Renal pelvis (tissue), 4 donors: ENCODE data around the gene ALKBH2. TPM values are rescaled to one million over a fixed set of nuclear protein-coding genes. Genes with fewer than 3 reads are reported as not detected.
A peak's percentile ranks its signal among the peaks of the same experiment; 100 is the strongest.

Experiments used
- DNase-seq: peaks from one replicate; pipeline ENCODE4 v3.0.0-alpha.2; 2013
- polyA plus RNA-seq, 3 donors: library from polyadenylated mRNA; unstranded; fragments of 120-200 nt; gene quantifications; one replicate each; pipeline ENCODE4 v1.2.1, GENCODE V29; 2013; ENCODE audit not compliant: insufficient read length in 3 of 3

Gene ALKBH2
- polyA plus RNA-seq, 3 donors = 34.0 to 37.6 (median 34.3) TPM

DNA sequence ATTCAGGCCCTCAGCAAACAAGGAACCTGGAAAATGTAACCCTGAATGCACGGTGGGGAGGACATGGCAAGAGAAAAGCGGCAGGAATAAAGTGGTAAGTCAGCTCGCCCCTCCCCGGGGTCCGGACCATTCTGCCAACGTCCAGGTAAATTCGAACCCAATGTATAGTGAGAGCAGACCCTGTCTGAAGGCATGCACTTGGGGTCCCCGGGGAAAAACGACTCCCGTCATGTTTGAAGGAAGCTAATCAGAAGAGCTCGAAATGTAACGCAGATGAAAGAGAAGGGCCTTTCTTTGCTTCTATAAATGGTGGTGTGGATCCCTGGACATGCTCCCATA, 23.3 kb upstream of the ALKBH2 start:
- no peak for DNase-seq

DNA sequence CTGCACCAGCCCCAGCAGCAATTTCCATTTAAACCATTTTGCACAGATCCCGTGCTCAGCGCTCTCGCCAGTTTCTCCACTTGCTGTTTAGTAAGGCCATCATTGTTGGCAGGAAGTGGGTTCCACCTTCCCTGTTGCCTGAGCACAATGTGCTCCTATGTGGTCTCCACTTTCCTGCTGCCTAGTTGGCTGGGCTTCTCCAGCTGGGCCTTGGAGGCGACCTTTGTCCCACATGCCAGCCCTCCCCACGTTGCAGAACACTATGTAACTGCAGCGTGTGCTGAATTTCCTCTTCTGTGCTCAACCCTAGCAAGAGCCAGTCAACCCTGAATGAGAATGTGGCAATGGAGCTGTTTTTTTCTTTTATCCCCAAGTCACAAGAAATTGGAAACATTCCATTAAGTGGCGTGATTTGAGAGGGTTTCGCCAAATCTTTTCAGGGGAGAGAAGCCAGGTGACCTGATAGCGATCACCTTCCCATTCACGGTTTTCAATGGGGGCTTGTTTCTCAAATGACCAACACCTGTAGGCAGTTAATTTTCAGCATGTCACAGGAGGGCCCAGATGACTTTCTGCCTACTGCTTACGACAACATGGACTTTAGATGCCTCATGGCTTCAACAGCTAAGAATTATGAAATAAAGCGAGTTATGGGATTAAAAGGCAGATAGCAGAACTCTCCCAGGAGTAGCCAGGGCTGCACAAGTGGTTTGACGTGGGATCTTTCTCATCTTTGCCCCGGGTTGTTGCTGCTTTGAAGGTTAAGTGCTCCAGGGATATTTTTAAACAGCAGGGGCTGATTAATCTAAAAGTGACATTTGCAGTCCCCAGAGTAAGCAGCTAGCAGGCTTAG, 22.7 kb upstream of the ALKBH2 start, which contains the start of gene ACACB:
TSS of gene ACACB (plus strand) at position 830 of the 853 bp plus-strand sequence. CDS start 22,819 bp downstream, outside the sequence.
- DNase-seq = peak; percentile 68

DNA sequence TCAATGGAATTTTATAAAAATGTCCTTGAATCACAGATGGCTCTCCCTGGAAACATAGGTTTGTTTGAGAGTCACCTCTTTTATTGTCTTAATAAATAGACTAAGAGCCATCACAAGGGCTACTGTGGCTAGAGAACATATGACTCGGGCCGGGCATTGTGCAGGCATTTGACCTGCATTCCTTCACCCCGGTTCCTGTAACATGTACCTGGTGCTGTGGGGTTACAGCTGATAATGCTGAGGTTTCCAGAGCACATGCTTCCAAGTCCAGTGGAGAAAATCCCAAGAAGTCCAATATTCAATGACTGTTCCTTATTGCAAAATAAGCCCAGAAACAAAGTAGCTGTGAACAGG, 22.1 kb upstream of the ALKBH2 start:
- DNase-seq = no peak

DNA sequence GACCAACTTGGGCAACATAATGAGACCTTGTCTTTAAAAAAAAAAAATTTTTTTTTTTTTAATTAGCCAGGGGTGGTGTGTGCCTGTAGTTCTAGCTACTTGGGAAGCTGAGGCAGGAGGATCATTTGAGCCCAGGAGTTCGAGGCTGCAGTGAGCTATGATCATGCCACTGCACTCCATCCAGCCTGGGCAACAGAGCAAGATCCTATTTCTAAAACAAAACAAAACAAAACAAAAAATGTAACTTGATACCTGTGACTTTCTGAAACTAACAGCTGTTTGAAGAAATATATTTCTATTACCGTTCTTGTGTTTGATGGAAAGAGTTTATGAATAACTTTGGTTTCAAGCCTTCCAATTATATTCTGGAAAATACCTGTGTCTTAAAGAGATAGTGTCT, 21.4 kb upstream of the ALKBH2 start:
- DNase-seq = no peak

DNA sequence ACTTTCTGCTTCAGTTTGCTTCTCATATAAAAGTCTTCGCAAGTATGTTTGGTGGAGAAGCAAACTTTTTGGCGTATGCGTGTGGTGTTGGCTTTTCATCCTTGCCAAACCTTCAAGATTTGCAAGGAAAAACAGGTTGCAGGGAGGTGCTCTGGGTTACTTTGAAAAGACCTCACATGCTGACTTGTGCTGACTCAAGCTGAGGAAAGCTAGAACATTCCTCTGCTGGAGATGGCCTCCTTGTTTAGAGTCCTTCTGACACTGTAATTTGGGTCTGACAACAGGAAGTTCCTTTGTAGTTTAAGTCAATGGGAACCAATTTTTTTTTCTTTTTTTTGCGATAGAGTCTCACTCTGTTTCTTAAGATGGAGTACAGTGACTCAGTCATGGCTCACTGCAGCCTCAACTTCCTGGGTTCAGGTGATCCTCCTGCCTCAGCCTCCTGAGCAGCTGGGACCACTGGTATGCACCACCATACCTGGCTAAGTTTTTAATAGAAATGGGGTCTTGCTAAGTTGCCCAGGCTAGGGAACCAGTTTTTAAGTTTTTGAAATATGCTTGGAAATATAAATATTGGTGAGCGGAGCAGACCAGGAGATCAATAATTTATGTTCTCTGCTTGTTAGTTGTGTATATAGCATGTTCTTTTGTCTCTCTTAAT, 20.5 kb upstream of the ALKBH2 start:
- DNase-seq = no peak

DNA sequence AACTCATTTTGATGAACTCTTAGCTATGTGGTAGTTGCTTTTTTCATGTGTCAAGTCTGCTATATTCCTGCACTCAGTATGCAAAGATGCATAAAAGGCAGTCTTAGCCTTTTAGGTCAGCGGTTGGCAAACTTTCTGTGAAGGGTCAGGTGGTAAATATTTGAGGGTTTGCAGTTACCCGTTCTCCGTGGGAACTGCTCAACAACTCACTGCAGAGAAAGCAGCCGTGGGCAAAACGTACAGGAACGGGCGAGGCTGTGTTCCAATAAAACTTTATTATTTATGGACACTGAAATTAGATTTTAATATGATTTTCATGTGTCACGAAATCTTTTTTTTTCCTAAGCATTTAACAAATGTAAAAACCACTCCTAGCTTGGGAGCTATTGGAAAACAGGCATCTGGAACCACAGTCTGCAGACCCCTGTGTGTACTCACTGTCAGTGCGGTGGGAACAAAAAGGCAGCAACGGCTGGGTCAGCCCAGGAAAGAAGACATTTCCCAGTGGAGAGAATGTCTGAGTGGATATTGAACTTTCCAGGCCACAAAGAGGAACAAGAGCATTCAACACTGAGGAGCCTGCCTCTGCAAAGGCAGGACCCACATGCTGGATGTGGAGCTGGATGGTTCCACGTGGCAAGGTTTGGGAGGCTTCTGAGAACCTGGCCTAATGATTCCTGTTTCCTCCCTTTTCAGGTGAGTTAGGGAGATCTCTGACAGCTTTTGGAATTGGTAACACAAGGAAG, 19.6 kb upstream of the ALKBH2 start:
- DNase-seq = no peak

DNA sequence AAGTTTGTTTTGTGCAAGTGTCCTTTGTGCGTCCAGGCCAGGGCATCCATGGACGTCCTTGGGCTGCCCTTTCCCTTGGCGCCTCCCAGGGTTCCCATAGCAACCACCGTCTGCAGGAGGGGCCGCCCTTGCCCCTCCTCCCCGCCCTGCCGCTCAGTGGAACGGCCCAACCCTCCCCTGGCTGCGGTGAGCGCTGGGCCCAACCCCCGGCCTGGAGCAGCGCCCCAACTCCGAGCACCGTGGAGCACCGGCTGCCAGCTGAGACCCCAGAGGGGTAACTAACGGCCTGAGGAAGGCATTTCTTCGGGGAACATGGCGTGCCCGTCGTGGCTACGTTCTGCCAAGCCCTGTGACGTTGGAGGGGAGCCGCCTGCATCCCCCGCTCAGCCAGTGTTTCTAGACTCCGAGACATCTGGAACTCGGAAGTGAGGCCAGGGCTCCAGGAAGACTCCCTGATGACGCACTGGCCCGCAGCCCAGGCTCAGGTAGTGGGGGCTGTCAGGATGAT, 17.8 kb upstream of the ALKBH2 start:
- peak; percentile 91 for DNase-seq

DNA sequence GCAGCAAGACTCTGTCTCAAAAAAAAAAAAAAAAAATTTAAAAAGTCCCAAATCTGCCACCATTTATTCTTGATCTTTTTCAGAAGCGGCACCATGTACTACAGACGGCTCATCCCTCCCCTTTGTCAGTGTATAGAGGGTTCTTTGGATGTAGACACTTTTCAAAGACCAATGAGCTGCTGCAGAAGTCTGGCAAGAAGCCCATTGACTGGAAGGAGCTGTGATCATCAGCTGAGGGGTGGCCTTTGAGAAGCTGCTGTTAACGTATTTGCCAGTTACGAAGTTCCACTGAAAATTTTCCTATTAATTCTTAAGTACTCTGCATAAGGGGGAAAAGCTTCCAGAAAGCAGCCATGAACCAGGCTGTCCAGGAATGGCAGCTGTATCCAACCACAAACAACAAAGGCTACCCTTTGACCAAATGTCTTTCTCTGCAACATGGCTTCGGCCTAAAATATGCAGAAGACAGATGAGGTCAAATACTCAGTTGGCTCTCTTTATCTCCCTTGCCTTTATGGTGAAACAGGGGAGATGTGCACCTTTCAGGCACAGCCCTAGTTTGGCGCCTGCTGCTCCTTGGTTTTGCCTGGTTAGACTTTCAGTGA, 16.6 kb upstream of the ALKBH2 start:
- no peak for DNase-seq

DNA sequence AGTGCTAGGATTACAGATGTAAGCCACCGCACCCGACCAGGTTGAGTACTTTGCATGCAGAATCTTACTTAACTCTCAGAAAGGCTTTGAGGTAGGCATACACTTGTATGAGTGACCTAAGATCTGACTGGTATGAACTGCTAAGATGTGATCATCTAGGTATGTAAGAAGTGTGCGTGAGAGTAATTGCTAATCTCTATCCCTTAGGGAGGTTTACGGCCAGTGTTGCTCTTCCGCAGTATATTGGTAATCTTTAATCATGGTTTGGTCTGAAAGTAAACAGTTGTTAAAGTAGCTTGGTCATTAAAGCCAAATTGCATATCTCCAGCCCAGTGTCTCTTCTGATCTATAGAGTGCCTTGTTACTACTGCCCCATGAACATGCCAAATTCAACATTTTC, 11.9 kb upstream of the ALKBH2 start:
- no peak for DNase-seq

DNA sequence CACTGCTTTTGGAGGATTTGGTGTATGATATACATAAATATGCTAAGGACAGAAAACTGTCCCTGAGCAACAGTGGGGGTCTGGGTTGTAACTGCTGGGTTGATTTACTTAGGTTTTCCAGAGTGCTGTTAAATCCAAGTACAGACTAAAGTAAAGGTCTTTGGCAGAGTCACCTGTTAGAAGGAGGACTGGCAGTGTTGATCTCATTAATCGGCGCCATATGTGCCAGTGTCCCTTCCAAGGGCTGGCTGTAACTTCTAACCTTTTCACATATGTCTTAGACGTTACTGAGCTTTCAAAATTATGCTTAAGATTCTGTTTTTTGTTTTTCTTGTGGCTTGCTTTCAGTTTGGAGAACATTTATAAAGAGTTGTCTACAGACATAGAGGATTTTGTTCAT, 9.2 kb upstream of the ALKBH2 start:
- DNase-seq = no peak

DNA sequence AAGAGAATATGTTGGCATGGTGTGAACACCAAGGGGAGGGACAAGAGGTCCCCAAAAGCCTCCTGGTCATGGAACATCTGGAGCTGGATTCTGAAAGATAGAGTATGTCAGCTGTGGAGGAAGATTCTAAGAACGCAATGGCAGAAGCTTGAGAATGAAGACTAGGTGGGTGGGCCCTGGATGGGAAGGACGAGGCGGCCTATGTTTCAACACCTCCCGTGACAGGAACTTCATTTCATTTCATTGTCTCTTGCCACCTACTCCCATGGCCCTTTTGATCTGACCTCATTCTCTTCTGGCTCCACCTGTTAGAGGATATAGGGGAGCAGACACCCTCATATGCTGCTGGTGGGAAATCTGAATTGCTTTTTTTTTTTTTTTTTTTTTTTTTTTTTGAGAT, 7.5 kb upstream of the ALKBH2 start:
- DNase-seq = no peak

DNA sequence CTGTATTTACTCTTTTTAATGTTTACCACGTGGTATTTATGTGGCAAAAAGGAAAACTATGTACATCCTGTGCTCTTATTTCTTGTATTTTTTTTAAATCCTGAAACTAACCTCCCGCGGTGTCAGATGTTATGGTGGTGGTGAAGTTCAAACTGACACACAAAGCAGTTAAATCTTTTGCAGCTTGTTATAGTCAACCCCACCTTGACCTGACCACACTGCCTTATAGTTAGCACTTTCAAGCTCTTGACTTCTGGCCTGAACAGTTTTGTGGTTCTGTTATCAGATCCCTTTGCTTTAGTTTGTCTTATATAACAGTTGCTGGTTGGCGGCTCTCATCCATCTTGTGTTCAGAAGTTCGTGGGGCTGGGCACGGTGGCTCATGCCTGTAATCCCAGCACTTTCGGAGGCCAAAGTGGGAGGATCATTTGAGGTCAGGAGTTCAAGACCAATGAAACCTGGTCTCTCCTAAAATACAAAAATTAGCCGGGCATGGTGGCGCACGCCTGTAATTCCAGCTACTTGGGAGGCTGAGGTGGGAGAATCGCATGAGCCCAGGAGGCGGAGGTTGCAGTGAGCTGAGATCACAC, 6.3 kb upstream of the ALKBH2 start:
- DNase-seq = no peak

DNA sequence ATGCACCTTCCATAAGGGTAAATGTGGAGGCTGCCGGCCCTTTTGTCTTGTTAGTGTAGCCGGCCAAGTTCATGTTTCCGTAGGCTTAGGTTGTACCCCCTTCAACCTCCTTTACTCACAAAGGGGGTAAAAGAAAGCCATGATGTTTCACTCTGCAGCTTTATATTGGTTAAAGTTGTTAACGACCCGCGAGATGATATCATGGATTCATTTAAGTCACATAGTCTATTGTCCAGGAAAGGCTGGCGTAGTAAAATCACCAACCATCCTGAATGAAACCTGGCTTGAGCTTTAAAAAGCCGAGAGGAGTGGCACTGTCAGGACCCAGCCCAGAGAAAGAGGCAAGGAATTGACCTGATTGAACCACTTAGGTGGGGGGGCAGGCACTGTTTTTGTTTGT, 5.4 kb upstream of the ALKBH2 start:
- DNase-seq = no peak

DNA sequence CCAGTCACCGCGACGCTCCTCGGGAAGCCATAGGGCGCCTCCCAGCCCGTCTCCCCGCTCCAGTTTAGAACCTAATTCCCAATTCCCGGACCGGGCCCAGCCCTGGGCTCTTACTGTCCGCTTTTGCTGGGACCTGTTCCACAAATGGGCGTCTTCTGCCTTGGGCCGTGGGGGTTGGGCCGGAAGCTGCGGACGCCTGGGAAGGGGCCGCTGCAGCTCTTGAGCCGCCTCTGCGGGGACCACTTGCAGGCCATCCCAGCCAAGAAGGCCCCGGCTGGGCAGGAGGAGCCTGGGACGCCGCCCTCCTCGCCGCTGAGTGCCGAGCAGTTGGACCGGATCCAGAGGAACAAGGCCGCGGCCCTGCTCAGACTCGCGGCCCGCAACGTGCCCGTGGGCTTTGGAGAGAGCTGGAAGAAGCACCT, 4.9 kb upstream of the ALKBH2 start:
- DNase-seq = no peak

DNA sequence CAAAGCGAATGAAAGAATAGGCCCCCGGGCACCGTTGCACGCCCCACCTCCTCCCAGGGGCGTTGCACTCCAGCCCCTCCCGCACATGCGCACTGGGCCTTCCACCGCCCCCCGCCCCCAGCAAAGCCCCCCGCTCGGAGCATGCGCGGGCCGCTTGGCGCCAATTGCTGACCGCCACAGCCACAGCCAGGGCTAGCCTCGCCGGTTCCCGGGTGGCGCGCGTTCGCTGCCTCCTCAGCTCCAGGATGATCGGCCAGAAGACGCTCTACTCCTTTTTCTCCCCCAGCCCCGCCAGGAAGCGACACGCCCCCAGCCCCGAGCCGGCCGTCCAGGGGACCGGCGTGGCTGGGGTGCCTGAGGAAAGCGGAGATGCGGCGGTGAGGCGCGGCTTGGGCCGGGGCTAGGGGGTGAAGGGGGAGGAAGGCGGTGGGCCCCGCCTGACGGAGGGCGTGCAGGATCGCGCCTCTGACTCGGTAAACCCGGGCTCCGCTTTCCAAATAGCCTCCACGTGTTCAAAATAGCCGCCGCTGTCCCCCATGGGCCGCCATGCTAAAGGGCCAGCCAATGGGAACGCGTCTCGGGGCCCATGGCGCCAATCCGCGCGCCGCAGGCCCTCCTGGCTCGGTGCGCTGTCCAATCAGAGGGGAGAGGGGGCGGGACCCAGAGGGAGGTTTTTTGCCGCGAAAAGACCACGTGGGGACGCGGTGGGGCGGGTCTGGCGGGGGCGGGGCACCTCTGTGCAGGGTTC, 4.3 kb upstream of the ALKBH2 start, which contains the start of gene UNG:
TSS of gene UNG (plus strand) at position 163 of the 748 bp plus-strand sequence. CDS start at position 246, 83 bp downstream.
- DNase-seq = peak; percentile 97

DNA sequence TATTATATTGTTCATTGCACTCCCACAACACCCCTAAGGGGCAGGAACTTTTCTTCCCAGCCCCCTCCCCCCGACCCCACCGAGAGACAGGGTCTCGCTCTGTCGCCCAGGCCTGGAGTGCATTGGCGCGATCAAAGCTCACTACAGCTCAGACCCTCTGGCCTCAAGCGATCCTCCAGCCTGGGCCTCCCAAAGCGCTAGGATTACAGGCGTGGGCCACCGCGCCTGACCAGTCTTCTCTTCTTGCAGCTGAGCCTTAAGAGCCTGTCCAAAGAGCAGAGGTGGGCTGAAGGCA, 3.8 kb upstream of the ALKBH2 start:
- no peak for DNase-seq

DNA sequence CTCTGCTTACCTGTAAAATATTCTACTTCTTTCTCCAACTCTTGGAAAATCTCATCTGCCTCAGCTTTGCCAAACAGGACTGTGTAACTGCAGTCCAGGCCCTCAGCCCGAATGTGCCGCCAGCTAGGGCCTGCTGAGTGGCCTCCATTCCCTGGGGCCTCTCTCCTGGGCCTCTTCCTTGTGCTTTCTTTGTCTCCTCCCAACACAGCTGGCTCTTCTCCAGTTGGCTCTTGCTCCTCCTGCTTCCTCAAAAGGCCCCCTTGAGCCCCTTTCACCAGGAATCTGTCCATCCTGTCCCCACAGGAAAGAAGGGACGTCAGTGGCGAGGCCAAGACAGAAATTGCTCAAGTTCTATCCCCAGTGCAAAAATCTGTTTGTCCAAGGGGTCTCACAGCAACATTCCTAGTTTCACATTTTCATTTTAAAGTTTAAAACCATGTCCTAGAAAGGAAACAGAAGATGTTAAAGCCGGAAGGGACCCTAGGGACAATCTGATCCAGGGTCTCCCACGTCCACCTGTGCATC, 713 bp downstream of the ALKBH2 start:
- DNase-seq = no peak

DNA sequence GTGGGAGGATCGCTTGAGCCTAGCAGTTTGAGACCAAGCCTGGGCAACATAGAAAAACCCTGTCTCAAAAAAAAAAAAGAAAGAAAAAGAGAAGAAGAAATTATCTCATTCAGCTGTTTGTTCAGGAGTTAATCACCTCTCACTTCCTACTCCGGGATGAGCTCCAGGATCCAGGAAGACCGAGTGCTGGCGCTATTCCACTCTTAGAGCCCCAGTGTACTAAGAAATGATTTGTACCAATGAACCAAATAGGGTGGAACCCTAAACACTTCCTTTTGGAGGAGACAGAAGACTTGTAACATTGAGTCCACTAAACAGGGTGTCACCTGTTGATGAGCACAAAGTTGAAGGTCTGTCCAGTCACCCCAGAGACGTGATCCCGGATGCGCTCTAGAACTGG, 3.6 kb downstream of the ALKBH2 start:
- DNase-seq = no peak

DNA sequence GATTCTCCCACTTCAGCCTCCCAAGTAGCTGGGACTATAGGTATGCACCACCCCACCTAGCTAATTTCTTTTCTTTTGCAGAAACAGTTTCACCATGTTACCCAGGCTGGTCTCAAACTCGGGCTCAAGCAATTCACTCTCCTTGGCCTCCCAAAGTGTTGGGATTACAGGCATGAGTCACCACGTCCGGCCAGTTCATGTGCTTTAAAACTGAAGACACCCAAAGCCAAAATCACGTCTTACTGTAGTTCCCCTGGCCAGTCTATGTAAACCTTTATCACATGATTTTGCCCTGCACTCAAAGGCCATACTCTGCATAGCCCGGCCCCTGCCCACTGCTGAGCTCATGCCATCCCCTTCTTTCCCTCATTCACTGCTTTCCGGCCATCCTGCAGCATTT, 4.5 kb downstream of the ALKBH2 start:
- no peak for DNase-seq

DNA sequence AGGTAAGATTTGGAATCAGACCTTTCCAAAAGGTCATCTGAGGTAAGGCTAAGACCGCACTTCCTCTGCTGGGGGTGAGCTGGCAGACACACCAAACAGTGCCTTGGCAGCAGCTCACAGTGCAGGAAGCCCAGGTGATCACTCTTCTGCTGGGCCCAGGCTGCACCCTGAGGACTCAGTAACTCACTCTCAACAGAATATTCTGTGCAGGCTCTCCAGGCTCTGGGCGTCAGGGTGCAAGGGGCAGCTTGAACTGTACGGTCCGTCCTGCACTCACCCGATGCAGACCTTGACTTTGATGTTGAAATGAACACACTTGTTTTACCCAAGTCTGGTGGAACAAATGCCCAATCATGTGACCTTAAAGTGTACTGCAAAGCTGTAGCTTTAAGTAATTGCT, 6.0 kb downstream of the ALKBH2 start:
- DNase-seq = no peak

DNA sequence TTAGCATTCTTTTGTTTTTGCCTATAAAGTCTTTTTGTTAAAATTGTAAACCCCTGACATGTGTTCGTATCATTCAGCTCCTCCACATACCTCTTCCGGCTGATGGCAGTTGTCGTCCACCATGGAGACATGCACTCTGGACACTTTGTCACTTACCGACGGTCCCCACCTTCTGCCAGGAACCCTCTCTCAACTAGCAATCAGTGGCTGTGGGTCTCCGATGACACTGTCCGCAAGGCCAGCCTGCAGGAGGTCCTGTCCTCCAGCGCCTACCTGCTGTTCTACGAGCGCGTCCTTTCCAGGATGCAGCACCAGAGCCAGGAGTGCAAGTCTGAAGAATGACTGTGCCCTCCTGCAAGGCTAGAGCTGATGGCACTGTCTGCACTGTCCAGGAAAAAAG, 7.7 kb downstream of the ALKBH2 start:
- no peak for DNase-seq
